Natural killer cell treated with Interleukin-12 subunit alpha and Interleukin-12 subunit beta and Interleukin-15 and Interleukin-18, amount 100 ng/mL, for 72 hours (primary cell): ENCODE results near the gene UNC80. TPM values are rescaled to one million over a fixed set of nuclear protein-coding genes. Genes with fewer than 3 reads are reported as not detected.

ENCODE experiments used
- ATAC-seq, 2 donors: fragments of 150-1000 bp; cut with Tn5 transposase in 1 of 2; sonication (Bioruptor Pico), chemical (Tn5 transposase) in 1 of 2; 2 replicates each; pipeline ENCODE4 v1.10.0; 2021
- DNase-seq: peaks from one replicate; pipeline ENCODE4 v3.0.0; 2022; ENCODE audit warnings: low spot score
- H3K27ac Mint-ChIP-seq, 2 donors: 1 replicate in 1 of 2; 2 replicates in 1 of 2; pipeline ENCODE4 v1.8.0; 2022; ENCODE audit warnings: mixed read lengths in 2 of 2, mild to moderate bottlenecking in 1 of 2, moderate library complexity in 1 of 2
- H3K27me3 Mint-ChIP-seq, 2 donors: 1 replicate in 1 of 2; 2 replicates in 1 of 2; pipeline ENCODE4 v1.8.0; 2022; ENCODE audit warnings: mixed read lengths in 2 of 2
- H3K36me3 Mint-ChIP-seq: one replicate; pipeline ENCODE4 v1.8.0; 2022; ENCODE audit warnings: mixed read lengths
- H3K4me1 Mint-ChIP-seq, 2 donors: 1 replicate in 1 of 2; 2 replicates in 1 of 2; pipeline ENCODE4 v1.8.0; 2022; ENCODE audit warnings: low read depth in 2 of 2, mixed read lengths in 2 of 2, mild to moderate bottlenecking in 1 of 2
- H3K4me3 Mint-ChIP-seq: one replicate; pipeline ENCODE4 v1.8.0; 2022; ENCODE audit warnings: mixed read lengths
- H3K9me3 Mint-ChIP-seq: 2 replicates; pipeline ENCODE4 v1.8.0; 2022; ENCODE audit warnings: mixed read lengths
- total RNA-seq, 2 donors: library from RNA; stranded (reverse); gene quantifications; one replicate each; pipeline ENCODE4 v1.2.3, GENCODE V29; 2022

Gene UNC80
- total RNA-seq, 2 donors from 2014 or later, result not detected

DNA sequence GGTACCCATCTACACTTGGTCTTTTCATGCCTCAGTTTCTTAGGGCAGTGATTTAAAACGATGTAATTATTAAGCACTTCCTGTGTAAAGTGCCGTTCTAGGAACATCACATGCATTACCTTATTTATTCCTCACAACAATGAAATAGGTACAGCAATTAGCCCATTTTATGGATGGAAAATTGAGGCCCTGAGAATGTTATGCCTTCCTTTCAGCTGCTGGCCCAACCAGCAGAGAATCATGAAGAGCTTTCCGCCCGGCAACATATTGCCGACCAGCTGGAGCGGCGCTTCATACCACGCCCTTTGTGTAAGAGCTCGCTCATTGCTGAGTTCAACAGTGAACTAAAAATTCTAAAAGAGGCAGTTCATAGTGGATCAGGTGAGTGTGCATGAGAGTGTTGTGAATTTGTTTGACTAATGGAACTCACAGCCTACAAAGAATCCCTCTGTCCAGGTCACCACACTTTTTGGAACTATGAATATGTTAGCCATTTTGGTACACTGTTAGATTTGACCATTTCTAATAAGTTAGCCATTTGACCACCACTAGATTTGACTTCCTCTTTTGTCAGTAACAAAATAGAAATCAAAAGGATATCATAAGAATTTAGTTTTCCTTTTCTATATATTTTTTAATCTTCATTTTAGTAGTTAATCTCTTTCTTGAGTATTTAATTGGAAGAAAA lies 205.2 kb downstream of the UNC80 start:
- Mint-ChIP-seq H3K27ac (no peak overlapping the region), H3K36me3 (no peaks in the 10 kb centered on the region), H3K4me1 (no peaks in the 10 kb centered on the region), H3K27me3 (peaks cover 0 to 3% of the 10 kb centered on the region in 2 donors), H3K4me3 (no peak overlapping the region), H3K9me3 (no peaks in the 10 kb centered on the region)
- DNase-seq, result no peak
- no peak for ATAC-seq

DNA sequence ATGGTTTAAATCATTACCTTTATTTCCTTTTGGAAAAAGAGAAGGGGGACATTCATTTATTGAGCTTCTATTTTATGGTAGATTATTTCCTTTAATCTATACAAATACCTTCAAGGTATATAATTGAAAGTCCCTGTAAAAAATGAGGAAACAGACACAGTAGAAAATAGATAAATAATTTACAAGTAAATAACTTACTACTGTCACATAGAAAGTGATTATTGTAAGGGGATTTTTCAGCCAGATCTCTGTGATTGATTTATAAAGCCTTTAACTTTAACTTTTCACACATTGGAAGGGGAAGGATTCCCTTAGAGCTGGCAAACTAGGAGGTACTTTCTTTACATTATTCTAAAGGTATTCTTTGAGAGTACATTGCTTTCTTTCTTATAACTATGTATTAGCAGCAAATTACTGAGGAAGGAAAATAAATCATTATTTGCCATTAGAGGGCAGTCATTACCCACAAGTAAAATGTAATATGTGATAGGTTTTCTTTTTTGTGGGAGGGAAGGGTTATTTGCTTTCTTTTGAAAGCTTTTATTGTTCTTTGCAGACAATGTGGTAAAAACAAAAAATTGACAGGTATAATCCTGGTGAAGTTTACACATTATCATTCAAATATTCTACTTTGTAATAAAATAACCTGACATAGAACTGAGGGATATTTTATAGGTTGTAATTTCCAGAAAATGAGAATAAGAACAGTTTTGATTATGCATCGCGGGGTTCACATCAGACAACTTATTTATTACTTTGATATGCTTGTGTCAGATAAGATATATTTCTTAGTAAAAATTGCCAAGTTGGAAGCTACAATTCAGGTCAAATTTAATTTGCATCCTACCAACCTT lies 206.0 kb downstream of the UNC80 start:
- ATAC-seq, result no peak
- no peaks in the 10 kb centered on the region for H3K4me1 Mint-ChIP-seq
- H3K27me3 Mint-ChIP-seq, result peaks cover 0 to 3% of the 10 kb centered on the region in 2 donors
- no peak overlapping the region for H3K27ac Mint-ChIP-seq
- no peak for DNase-seq
- H3K36me3 Mint-ChIP-seq, result no peaks in the 10 kb centered on the region
- H3K4me3 Mint-ChIP-seq, result no peak overlapping the region
- no peaks in the 10 kb centered on the region for H3K9me3 Mint-ChIP-seq

DNA sequence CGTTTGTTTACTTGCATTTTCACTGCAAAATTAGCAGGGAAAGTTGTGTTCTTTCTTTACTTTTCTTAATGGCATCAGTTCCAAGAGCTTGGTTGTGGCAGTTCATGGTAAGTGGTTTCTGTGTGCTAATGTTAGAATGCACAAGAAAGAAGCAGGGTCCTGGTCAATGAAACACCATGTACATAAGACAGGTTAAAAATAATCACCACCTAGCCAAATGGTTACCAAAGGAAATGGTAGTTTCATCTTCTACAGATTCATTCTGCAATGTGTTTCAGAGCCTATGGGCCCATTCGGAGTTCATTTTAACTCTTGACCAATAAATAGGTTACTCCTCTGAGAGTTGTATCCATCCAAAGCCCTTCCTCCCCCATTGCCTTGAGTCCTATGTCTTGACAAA lies 212.7 kb downstream of the UNC80 start:
- H3K4me3 Mint-ChIP-seq, result no peak overlapping the region
- no peak for ATAC-seq

DNA sequence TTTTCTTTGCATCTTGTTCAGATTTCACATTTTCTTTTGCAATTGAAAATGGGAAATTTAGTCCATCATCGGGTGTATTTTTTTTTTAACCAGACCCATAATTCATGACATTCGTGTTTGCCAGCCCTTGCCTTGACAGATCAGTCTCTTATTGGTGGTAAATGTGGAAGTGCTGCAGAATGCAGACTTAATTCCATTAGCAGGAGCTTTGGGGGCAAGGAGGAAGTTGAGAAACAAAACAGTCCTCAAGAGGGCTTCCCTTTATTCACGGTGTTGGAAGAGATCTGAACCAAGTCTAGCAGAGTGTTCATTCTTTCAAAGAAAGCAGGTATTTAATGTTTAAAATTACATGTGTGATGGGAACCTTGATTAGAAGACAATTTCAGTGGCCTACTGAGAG lies 214.2 kb downstream of the UNC80 start:
- Mint-ChIP-seq H3K4me3 (no peak overlapping the region), H3K27me3 (peaks cover 8 to 9% of the 10 kb centered on the region in 2 donors), H3K27ac (no peak overlapping the region), H3K9me3 (no peaks in the 10 kb centered on the region), H3K4me1 (no peaks in the 10 kb centered on the region), H3K36me3 (no peaks in the 10 kb centered on the region)
- no peak for ATAC-seq
- no peak for DNase-seq

More for the DNA sequence above, 212.7 kb downstream of the UNC80 start:
- Mint-ChIP-seq H3K36me3 (no peaks in the 10 kb centered on the region), H3K27me3 (peaks cover 0 to 6% of the 10 kb centered on the region in 2 donors), H3K4me1 (no peaks in the 10 kb centered on the region), H3K27ac (no peak overlapping the region), H3K9me3 (no peaks in the 10 kb centered on the region)
- DNase-seq, result no peak

GRCh38 chr2:209986415-209986814 lies 214.8 kb downstream of the UNC80 start:
- Mint-ChIP-seq H3K27me3 (peaks cover 11 to 13% of the 10 kb centered on the region in 2 donors), H3K4me1 (no peaks in the 10 kb centered on the region), H3K36me3 (no peaks in the 10 kb centered on the region), H3K9me3 (no peaks in the 10 kb centered on the region), H3K27ac (no peak overlapping the region), H3K4me3 (no peak overlapping the region)
- DNase-seq, result no peak
- ATAC-seq, result no peak

DNA sequence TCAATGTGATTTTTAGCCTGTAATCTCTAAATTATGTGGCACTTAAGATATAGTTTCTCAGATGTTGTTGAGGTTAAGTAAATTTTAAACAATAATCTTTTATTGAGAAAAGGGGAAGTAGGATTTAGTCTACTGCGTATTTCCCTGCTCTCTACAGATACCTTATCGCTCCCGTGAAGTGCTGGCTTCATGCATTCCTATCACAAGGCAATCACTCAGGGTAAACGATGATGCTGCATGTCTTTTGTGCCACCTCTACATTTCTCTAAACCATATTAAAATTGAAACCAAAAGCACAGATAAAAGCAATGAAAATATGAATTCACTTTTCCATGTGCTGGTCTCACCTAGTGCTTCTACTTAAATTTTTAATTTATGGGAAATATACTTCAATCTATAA lies 216.4 kb downstream of the UNC80 start:
- H3K36me3 Mint-ChIP-seq, result no peaks in the 10 kb centered on the region
- no peaks in the 10 kb centered on the region for H3K4me1 Mint-ChIP-seq
- ATAC-seq (no peak), DNase-seq (no peak)
- no peak overlapping the region for H3K27ac Mint-ChIP-seq
- no peak overlapping the region for H3K4me3 Mint-ChIP-seq
- H3K27me3 Mint-ChIP-seq, result peaks cover 11 to 13% of the 10 kb centered on the region in 2 donors
- no peaks in the 10 kb centered on the region for H3K9me3 Mint-ChIP-seq

GRCh38 chr2:209990838-209991237 lies 219.2 kb downstream of the UNC80 start:
- Mint-ChIP-seq H3K36me3 (no peaks in the 10 kb centered on the region), H3K9me3 (no peaks in the 10 kb centered on the region), H3K27ac (no peak overlapping the region), H3K4me3 (no peak overlapping the region), H3K27me3 (peaks cover 11 to 13% of the 10 kb centered on the region in 2 donors), H3K4me1 (no peaks in the 10 kb centered on the region)
- no peak for ATAC-seq
- no peak for DNase-seq

- Mint-ChIP-seq H3K4me1 (no peaks in the 10 kb centered on the region), H3K36me3 (no peaks in the 10 kb centered on the region), H3K9me3 (no peaks in the 10 kb centered on the region), H3K27ac (no peak overlapping the region), H3K27me3 (peaks cover 9 to 13% of the 10 kb centered on the region in 2 donors), H3K4me3 (no peak overlapping the region)
- DNase-seq, result no peak
- ATAC-seq, result no peak
Measured at GRCh38 chr2:209993968-209994367, 222.3 kb downstream of the UNC80 start.

- H3K27me3 Mint-ChIP-seq, result peaks cover 0 to 4% of the 10 kb centered on the region in 2 donors
- no peaks in the 10 kb centered on the region for H3K36me3 Mint-ChIP-seq
- ATAC-seq (no peak), DNase-seq (no peak)
- H3K4me1 Mint-ChIP-seq, result peaks cover 8 to 20% of the 10 kb centered on the region in 2 donors
- H3K9me3 Mint-ChIP-seq, result no peaks in the 10 kb centered on the region
- H3K4me3 Mint-ChIP-seq, result no peak overlapping the region
- no peak overlapping the region for H3K27ac Mint-ChIP-seq
Measured at GRCh38 chr2:209998596-209998995, 227.0 kb downstream of the UNC80 start.

GRCh38 chr2:210000464-210001324 lies 229.1 kb downstream of the UNC80 start:
- peaks cover 24 to 39% of the 10 kb centered on the region in 2 donors for H3K4me1 Mint-ChIP-seq
- DNase-seq, result no peak
- no peaks in the 10 kb centered on the region for H3K36me3 Mint-ChIP-seq
- no peaks in the 10 kb centered on the region for H3K9me3 Mint-ChIP-seq
- ATAC-seq, result no peak
- H3K27me3 Mint-ChIP-seq, result no peaks in the 10 kb centered on the region
- peak overlapping the region; percentile 96 to 97 for H3K27ac Mint-ChIP-seq
- H3K4me3 Mint-ChIP-seq, result peak overlapping the region; percentile 91

DNA sequence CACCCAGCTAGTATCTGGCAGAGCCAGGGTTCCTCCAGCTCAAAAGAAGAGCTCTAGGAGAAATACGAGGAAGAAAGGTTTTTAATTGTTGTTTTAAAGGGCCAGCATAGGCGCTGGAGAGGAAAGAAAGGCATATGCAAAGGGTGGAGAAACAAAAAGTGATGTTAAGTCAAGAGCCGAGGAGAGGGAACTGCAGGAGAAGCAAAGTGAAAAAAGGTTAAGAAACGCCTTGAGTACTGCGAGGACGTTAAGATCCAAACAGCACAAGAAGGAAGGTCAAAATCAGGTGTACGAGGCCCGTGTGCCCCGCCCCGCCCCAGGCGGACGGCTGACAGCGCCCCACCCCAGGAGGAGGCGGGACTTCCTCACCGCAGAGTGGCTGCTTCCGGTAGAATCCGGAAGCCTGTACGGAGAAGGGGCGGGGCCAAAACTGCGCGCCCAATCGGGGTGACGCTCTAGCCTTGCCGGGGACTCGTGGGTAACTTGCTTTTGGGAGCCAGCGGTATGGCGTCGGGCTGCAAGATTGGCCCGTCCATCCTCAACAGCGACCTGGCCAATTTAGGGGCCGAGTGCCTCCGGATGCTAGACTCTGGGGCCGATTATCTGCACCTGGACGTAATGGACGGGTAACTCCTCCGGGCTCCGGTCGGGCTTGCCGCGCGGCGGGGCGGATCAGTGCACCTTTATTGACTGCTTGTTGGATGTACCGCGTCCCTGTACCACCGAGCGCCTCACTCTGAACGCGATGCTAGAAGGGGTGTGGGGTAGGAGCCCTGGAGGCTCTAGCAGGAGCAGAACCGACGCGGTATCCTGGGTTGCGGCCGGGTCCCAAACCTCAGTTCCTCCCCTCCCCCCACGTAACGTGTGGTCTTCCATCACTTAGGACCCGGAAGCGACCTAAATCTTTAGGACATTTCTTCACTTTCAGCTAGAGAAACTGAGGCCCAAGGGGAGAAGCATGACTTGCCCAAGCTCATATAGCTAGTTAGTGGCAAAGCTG lies 230.8 kb downstream of the UNC80 start, which contains the start of gene RPE:
RPE (plus strand) TSS at position 481 of the 1,000 bp plus-strand sequence; CDS start at position 505, 24 bp downstream.
- peak within 1 kb of the TSS; percentile 91 for H3K4me3 Mint-ChIP-seq
- peaks cover 38 to 54% of the 10 kb centered on the region in 2 donors for H3K4me1 Mint-ChIP-seq
- no peaks in the 10 kb centered on the region for H3K9me3 Mint-ChIP-seq
- ATAC-seq (peak; percentile 100), DNase-seq (peak; percentile 97)
- H3K27me3 Mint-ChIP-seq, result no peaks in the 10 kb centered on the region
- peak within 1 kb of the TSS; percentile 96 to 97 for H3K27ac Mint-ChIP-seq
- peaks cover 2% of the 10 kb centered on the region for H3K36me3 Mint-ChIP-seq

- H3K9me3 Mint-ChIP-seq, result no peaks in the 10 kb centered on the region
- no peak for DNase-seq
- ATAC-seq, result no peak
- peaks cover 6% of the 10 kb centered on the region for H3K36me3 Mint-ChIP-seq
- H3K27me3 Mint-ChIP-seq, result no peaks in the 10 kb centered on the region
- peak overlapping the region; percentile 96 to 97 for H3K27ac Mint-ChIP-seq
- peak overlapping the region; percentile 91 for H3K4me3 Mint-ChIP-seq
- H3K4me1 Mint-ChIP-seq, result peaks cover 45 to 63% of the 10 kb centered on the region in 2 donors
Measured at GRCh38 chr2:210003359-210003758, 231.7 kb downstream of the UNC80 start.
